EL (cell line): ENCODE measurements around the gene USP27X.

ENCODE experiments used
- DNase-seq: peaks from one replicate; pipeline ENCODE4 v3.0.0-alpha.2; 2016

USP27X gene

GRCh38 chrX:49878834-49879655 is at the start of gene USP27X:
Gene USP27X, plus strand, starts transcription at chrX:49879484. Its CDS starts 824 bp downstream, at chrX:49880308.
- DNase-seq, result peak; percentile 79

- peak; percentile 3 for DNase-seq
Observed at GRCh38 chrX:49838374-49838773, 40.9 kb upstream of the USP27X start.

GRCh38 chrX:49840679-49841078 is 38.6 kb upstream of the USP27X start:
- DNase-seq, result peak; percentile 57

GRCh38 chrX:49842621-49843020 is 36.7 kb upstream of the USP27X start:
- DNase-seq, result no peak

GRCh38 chrX:49844611-49845010 is 34.7 kb upstream of the USP27X start:
- no peak for DNase-seq

GRCh38 chrX:49845701-49846403 is 33.4 kb upstream of the USP27X start:
- no peak for DNase-seq

GRCh38 chrX:49846522-49846921 is 32.8 kb upstream of the USP27X start:
- DNase-seq, result no peak

- DNase-seq, result no peak
Observed at GRCh38 chrX:49848275-49848674, 31.0 kb upstream of the USP27X start.

GRCh38 chrX:49850028-49850427 is 29.3 kb upstream of the USP27X start:
- no peak for DNase-seq

GRCh38 chrX:49853661-49854060 is 25.6 kb upstream of the USP27X start:
- DNase-seq, result no peak

- DNase-seq, result no peak
Observed at GRCh38 chrX:49856819-49857218, 22.5 kb upstream of the USP27X start.

- DNase-seq, result no peak
Observed at GRCh38 chrX:49858341-49858740, 20.9 kb upstream of the USP27X start.

GRCh38 chrX:49859491-49859890 is 19.8 kb upstream of the USP27X start:
- DNase-seq, result no peak

- DNase-seq, result no peak
Observed at GRCh38 chrX:49860867-49861535, 18.3 kb upstream of the USP27X start.

GRCh38 chrX:49862093-49862492 is 17.2 kb upstream of the USP27X start:
- no peak for DNase-seq

GRCh38 chrX:49868739-49869138 is 10.5 kb upstream of the USP27X start:
- DNase-seq, result no peak

GRCh38 chrX:49876750-49877149 is 2.5 kb upstream of the USP27X start:
- DNase-seq, result peak; percentile 12

GRCh38 chrX:49877397-49878101 is 1.7 kb upstream of the USP27X start:
- DNase-seq, result no peak

- no peak for DNase-seq
Observed at GRCh38 chrX:49878128-49878833, 1.0 kb upstream of the USP27X start.

GRCh38 chrX:49879656-49880277 is 483 bp downstream of the USP27X start:
- DNase-seq, result peak; percentile 1

- no peak for DNase-seq
Observed at GRCh38 chrX:49880668-49881067, 1.4 kb downstream of the USP27X start.
